ENCODE data around the gene PDE8B. TPM values are rescaled to one million over a fixed set of nuclear protein-coding genes. Genes with fewer than 3 reads are reported as not detected.

The PDE8B gene
- under 1 TPM; 0.60 to 0.86 TPM for total RNA-seq

GRCh38 chr5:77210091-77210963 is at the start of gene PDE8B:
PDE8B (plus strand) TSS chr5:77210680; CDS start chr5:77210926, 246 bp downstream.

Other genes starting within 250 kb of the PDE8B start
- 10 to 100 TPM; 25.4 to 25.5 TPM for gene AGGF1, start 180.3 kb upstream of the PDE8B start, total RNA-seq
- 1 to 10 TPM; 2.4 to 2.6 TPM for gene ZBED3, start 123.4 kb upstream of the PDE8B start, total RNA-seq

Measured in activated naive CD4-positive, alpha-beta T cell treated with anti-CD3 and anti-CD28 coated beads, Interleukin-2, amount 10 ng/mL, durations not matched to agents 5 hours and 36 hours (primary cell).